ENCODE data around the gene SPATA25.
A peak's percentile ranks its signal among the peaks of the same experiment; 100 is the strongest.
"Not testable (repeated sequence)": the region's sequence is repeated elsewhere in the genome, so short reads cannot be mapped to it uniquely, and the experiment has no call there.

SPATA25 gene

GRCh38 chr20:45892828-45893500, 5.5 kb upstream of the SPATA25 start:
- no peak for DNase-seq

GRCh38 chr20:45892049-45892825, 4.8 kb upstream of the SPATA25 start:
- DNase-seq = peak; percentile 48

- peak; percentile 92 for DNase-seq
Measured at GRCh38 chr20:45890985-45891983, 3.9 kb upstream of the SPATA25 start, which contains the start of the genes CTSA and NEURL2. Gene CTSA (plus strand): TSS chr20:45891335. CDS start chr20:45891569, 234 bp downstream. Gene NEURL2 (minus strand): TSS chr20:45891208. CDS start chr20:45890991, 217 bp downstream.

- no peak for DNase-seq
Measured at GRCh38 chr20:45890077-45890984, 2.9 kb upstream of the SPATA25 start.

GRCh38 chr20:45888681-45889080, 1.3 kb upstream of the SPATA25 start:
- no peak for DNase-seq

GRCh38 chr20:45886590-45887345, 654 bp downstream of the SPATA25 start:
- no peak for DNase-seq

- DNase-seq = no peak
Measured at GRCh38 chr20:45883100-45883469, 4.3 kb downstream of the SPATA25 start.

- no peak for DNase-seq
Measured at GRCh38 chr20:45882469-45883099, 4.8 kb downstream of the SPATA25 start.

GRCh38 chr20:45880988-45881788, 6.2 kb downstream of the SPATA25 start, which contains the start of gene ZSWIM1:
Gene ZSWIM1 (plus strand): TSS chr20:45881227. CDS start chr20:45882593, 1,366 bp downstream.
- peak; percentile 99 for DNase-seq

- DNase-seq = no peak
Measured at GRCh38 chr20:45878076-45878761, 9.2 kb downstream of the SPATA25 start.

- DNase-seq = no peak
Measured at GRCh38 chr20:45874576-45874975, 12.8 kb downstream of the SPATA25 start.

- DNase-seq = not testable (repeated sequence)
Measured at GRCh38 chr20:45874104-45874481, 13.3 kb downstream of the SPATA25 start.

GRCh38 chr20:45873409-45874103, 13.9 kb downstream of the SPATA25 start:
- DNase-seq = no peak

GRCh38 chr20:45872626-45873025, 14.8 kb downstream of the SPATA25 start:
- DNase-seq = no peak

GRCh38 chr20:45867819-45868176, 19.6 kb downstream of the SPATA25 start:
- DNase-seq = no peak

GRCh38 chr20:45867136-45867818, 20.1 kb downstream of the SPATA25 start:
- DNase-seq = peak; percentile 22

- no peak for DNase-seq
Measured at GRCh38 chr20:45866454-45866853, 21.0 kb downstream of the SPATA25 start.
